Stimulated activated CD8-positive, alpha-beta memory T cell treated with anti-CD3 and anti-CD28 coated beads, Interleukin-12 subunit alpha, Interleukin-12 subunit beta, amount 100 ng/mL, for 24 hours (primary cell): ENCODE results near the gene SAP30L.

ENCODE experiments used
- DNase-seq: peaks from one replicate; pipeline ENCODE4 v3.0.0-alpha.2; 2020; ENCODE audit errors: extremely low read depth

The SAP30L gene

GRCh38 chr5:154509784-154510555, 64.2 kb downstream of the SAP30L start:
- DNase-seq: no peak
